Activated naive CD8-positive, alpha-beta T cell (primary cell): Measurements from ENCODE around the gene STXBP6.

ENCODE experiments used
- H3K27ac Mint-ChIP-seq: one replicate; pipeline ENCODE4 v1.8.0; 2021; ENCODE audit warnings: mixed read lengths
- H3K27me3 Mint-ChIP-seq: one replicate; pipeline ENCODE4 v1.8.0; 2021; ENCODE audit warnings: mixed read lengths
- H3K36me3 Mint-ChIP-seq: one replicate; pipeline ENCODE4 v1.8.0; 2021; ENCODE audit warnings: mixed read lengths
- H3K4me1 Mint-ChIP-seq: one replicate; pipeline ENCODE4 v1.8.0; 2021; ENCODE audit warnings: low read depth, mixed read lengths
- H3K4me3 Mint-ChIP-seq: one replicate; pipeline ENCODE4 v1.8.0; 2021; ENCODE audit warnings: mild to moderate bottlenecking, mixed read lengths
- H3K9me3 Mint-ChIP-seq: one replicate; pipeline ENCODE4 v1.8.0; 2021; ENCODE audit warnings: low read depth, mixed read lengths

The STXBP6 gene

DNA sequence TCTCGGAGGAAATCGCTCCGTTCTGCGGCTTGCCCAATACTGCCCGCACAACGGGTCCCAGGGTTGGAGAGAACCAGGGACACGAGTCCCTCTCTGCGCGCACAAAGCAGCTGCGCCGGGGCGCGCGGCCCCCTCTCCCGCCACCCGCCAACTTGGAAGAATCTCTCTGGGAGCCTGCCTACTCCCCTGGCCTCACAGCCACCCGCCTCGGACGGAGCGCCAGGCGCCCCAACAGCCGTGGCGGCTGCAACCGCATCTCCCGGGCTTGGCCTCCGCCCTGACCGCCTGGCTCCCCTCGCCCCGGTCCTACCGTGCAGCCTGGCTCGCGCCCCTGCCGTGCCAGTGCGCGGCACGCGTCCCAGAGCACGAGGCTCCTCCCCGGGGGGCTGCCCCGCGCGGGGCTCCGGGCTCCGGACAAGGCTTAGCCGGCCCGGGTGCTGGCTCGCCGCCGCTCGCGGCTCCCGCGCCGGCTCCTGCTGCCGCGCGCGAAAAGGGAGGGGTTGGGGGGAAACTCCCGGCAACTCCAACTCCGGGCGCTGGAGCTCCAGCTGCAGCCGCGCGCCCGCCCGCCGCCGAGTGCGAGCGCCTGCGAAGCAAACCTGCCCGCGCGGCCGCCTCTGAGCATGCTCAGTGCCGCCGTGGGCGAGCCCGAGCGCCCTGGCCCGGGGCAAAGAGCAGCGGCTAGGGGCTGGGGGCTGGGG lies at the start of gene STXBP6:
STXBP6 (minus strand) TSS at position 580 of the 701 bp plus-strand sequence. CDS start 75,329 bp downstream, outside the sequence.
- Mint-ChIP-seq H3K36me3 (no peaks in the 10 kb centered on the region), H3K4me3 (peak within 1 kb of the TSS; percentile 82), H3K4me1 (peaks cover 13% of the 10 kb centered on the region), H3K27ac (no peak within 1 kb of the TSS), H3K27me3 (peaks cover 43% of the 10 kb centered on the region), H3K9me3 (no peaks in the 10 kb centered on the region)

DNA sequence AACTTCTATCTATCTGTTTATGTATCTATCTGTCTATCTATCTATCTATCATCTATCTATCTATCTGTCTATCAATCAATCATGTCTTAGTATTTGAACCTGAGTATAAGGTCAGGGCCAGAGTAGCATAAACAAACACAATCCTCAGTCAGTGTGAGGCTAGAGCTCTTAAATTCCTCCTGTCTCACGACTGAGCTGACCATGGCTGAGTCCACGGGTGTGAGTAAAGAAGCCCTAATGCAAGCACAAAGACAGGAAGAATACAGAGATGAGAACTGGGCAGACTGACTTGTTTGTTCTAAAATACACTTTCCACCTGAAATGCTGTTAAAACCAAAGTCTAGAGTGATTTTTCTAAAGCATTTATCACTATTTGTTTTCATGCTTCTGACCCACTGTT lies 47.2 kb upstream of the STXBP6 start:
- Mint-ChIP-seq H3K4me3 (no peak overlapping the region), H3K36me3 (no peaks in the 10 kb centered on the region)

DNA sequence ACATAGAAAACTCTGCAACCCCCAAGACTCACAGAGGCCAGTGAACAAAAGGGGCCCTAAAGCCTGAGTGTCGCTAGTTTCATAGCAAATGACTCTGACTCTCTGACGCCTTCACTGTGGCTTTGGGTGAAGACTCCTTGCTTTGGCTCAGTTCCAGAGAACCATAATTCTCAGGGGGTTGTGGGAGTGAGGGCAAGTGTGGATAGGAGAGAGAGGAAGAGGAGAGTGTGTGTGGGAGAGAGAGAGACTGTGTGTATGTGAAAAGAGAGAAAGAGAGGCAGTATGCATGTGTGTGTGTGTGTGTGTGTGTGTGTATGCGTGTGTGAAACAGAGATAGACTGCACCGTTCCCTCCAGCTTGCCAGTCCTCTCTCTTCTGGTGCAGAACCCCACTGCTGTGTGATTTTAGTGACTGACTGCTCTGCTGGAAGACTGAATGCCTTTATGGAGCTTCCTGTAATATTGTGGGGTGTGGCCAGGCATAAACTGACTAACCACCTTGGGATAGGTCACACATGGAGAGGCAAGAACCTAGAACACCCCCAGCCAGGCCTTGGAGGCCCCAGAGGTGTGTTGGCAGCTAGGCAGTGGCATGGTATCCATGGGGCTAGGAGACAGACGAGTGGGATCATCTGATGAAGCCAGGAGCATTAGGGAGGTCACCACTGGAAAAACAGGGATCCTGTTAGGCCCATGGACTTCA lies 45.9 kb upstream of the STXBP6 start:
- H3K27ac Mint-ChIP-seq = no peak overlapping the region
- peaks cover 19% of the 10 kb centered on the region for H3K27me3 Mint-ChIP-seq
- no peaks in the 10 kb centered on the region for H3K4me1 Mint-ChIP-seq
- H3K4me3 Mint-ChIP-seq = no peak overlapping the region
- H3K36me3 Mint-ChIP-seq = no peaks in the 10 kb centered on the region
- H3K9me3 Mint-ChIP-seq = no peaks in the 10 kb centered on the region

More for the DNA sequence above, 47.2 kb upstream of the STXBP6 start:
- Mint-ChIP-seq H3K9me3 (no peaks in the 10 kb centered on the region), H3K4me1 (no peaks in the 10 kb centered on the region), H3K27me3 (peaks cover 19% of the 10 kb centered on the region), H3K27ac (no peak overlapping the region)

DNA sequence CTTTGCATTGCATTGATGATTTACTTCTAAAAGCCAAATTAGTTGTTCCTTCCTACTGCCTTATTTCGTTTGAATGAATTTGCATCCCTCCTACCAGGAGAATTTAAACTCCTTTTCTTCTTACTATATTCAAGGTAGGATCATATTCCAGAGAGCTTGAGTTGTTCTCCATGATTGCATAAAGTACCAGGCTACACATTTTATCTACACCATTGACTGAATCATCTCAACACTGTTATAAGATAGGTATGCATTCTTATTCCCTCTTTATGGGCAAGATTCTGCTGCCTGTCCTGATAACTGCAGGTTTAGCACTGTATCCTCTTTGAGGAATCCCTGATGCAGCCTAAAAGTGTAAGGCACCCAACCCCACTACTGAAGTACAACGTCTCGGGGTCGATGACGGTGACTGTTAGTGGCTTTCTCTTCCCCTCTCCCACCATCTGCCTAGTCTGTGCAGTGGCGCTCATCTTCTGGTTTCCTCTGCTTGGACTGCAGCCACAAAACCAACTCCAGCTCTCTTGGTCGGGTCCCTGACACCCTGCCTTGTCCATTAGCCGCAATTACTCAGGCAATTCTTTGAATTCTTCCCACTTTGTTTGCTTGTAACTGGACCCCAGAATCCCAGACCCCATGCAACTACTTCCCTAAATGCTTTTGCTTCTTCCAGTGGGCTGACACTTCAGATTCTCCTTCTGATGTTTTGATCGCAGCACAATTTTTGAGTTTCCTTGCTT lies 44.4 kb upstream of the STXBP6 start:
- no peak overlapping the region for H3K4me3 Mint-ChIP-seq
- no peaks in the 10 kb centered on the region for H3K9me3 Mint-ChIP-seq
- H3K27ac Mint-ChIP-seq = no peak overlapping the region
- H3K36me3 Mint-ChIP-seq = no peaks in the 10 kb centered on the region
- H3K27me3 Mint-ChIP-seq = peaks cover 27% of the 10 kb centered on the region
- no peaks in the 10 kb centered on the region for H3K4me1 Mint-ChIP-seq

DNA sequence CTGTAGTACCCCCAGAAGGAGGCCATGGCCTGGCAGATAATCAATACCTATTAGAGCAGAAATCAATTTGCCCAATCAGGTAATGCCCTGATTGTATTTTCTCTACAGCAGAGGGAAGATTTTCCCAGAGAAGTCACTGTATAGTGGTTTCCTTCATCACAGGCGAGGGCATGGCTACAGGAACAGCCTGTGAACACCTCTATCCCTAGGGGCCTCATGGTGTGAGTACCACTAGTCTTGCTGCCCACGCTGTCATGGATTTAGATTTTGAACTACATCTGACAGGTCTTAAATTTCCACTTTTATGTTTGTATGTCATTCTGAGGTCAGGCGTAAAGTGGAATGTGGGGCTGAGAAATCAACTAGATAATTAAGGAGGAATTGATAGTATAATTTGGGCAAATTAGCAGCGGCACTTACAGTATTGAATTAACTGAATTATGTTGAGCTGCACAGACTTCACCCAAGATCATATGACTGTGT lies 42.4 kb upstream of the STXBP6 start:
- H3K27ac Mint-ChIP-seq = no peak overlapping the region

DNA sequence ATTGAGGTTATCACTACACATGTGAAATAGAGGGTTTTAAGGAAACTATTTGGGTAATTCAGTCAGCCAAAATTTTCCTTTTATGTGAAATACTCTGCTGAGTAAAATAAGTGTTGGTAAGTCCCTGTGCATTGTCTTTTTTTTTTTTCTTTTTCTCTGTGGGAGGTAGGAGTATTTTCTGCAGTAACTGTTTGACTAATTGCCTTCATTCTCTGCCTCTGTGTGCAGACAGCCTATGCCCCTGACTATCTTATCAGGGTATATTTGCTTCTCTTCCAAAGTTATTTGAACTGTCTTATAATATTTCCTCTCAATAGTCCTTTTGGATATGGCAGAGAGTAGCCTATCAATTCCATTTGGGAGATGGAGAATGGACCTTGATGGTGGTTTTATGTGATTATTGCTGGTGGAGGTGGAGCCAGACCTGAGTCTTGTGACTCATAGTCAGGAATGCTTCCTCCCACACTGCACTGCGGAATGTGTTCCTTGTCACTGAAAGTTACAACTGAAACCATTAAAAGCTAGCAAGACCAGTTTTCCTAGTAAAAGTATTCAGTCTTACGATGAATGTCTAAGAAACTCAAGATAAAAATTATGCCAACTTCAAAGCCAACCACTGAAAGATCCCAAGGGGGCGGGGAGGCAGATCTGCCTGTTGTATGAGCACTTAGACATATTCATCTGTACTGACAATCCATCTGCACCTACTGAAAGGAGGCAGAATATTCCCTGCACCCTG lies 40.9 kb upstream of the STXBP6 start:
- Mint-ChIP-seq H3K4me1 (no peaks in the 10 kb centered on the region), H3K27me3 (peaks cover 27% of the 10 kb centered on the region), H3K4me3 (no peak overlapping the region), H3K9me3 (no peaks in the 10 kb centered on the region), H3K27ac (no peak overlapping the region), H3K36me3 (no peaks in the 10 kb centered on the region)

More for the DNA sequence above, 42.4 kb upstream of the STXBP6 start:
- Mint-ChIP-seq H3K36me3 (no peaks in the 10 kb centered on the region), H3K4me3 (no peak overlapping the region), H3K9me3 (no peaks in the 10 kb centered on the region), H3K4me1 (no peaks in the 10 kb centered on the region), H3K27me3 (peaks cover 30% of the 10 kb centered on the region)

DNA sequence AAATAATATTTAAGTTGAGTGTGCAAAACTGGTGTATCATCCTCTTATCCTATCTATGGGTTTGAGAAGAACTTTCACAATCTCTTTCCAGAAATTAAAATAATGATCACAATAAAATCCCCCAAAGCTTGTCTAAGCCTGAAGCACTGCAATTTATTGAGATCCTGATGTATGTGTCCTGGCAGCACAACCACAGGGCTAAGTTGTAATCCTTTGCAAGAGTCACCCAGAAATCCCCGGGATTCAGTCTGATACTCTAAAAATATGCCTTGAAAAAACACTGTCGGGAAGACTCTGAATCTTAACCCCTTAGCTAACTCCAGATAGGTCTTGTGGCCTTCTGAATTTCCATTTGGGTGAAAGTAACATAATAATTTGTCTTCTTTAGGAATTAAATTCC lies 40.3 kb upstream of the STXBP6 start:
- Mint-ChIP-seq H3K9me3 (no peaks in the 10 kb centered on the region), H3K4me1 (no peaks in the 10 kb centered on the region), H3K27ac (no peak overlapping the region), H3K4me3 (no peak overlapping the region), H3K27me3 (peaks cover 24% of the 10 kb centered on the region), H3K36me3 (no peaks in the 10 kb centered on the region)

DNA sequence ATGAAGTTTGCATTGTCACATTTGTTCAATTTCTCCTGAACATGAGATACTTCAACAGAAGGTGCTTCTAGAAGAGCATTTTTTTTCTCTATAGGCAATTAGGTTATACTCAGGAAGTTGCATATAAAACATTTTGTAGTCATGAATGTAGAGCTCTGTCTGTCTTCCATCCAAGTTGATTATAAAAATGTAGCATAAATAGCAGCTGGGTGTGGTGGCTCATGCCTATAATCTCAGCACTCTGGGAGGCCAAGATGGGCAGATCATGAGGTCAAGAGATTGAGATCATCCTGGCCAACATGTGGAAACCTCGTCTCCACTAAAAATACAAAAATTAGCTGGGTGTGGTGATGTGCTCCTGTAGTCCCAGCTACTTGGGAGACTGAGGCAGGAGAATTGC lies 39.5 kb upstream of the STXBP6 start:
- no peaks in the 10 kb centered on the region for H3K9me3 Mint-ChIP-seq
- no peaks in the 10 kb centered on the region for H3K4me1 Mint-ChIP-seq
- H3K27me3 Mint-ChIP-seq = peaks cover 17% of the 10 kb centered on the region
- no peaks in the 10 kb centered on the region for H3K36me3 Mint-ChIP-seq
- no peak overlapping the region for H3K27ac Mint-ChIP-seq
- H3K4me3 Mint-ChIP-seq = no peak overlapping the region

DNA sequence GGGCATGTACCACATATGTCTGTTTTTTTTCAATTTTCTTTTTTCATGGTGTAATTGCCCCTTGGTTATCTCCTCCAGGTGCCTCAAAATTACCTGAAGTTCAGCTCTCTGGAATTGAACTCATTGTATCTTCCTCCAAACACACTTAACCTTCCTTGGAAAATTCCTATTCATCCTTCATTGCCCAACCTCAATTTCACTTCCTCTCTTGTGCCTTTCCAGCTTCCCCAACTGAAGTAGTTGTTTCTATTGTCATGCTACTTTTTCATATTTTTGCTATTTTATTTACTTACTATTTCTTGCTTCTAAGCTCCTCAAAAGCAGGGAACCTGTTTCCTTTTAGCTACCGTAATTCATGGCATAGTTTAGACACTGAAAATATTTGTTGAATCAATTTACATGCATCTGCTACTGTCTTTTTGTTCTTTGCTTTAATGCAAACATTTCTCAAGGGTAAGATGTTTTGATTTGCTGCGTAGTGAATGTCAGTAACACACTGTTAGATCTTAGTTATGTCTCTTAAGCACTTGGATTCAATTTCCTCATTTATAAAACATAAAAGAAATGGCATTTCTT lies 37.0 kb upstream of the STXBP6 start:
- H3K27me3 Mint-ChIP-seq = peaks cover 22% of the 10 kb centered on the region
- H3K9me3 Mint-ChIP-seq = no peaks in the 10 kb centered on the region
- no peaks in the 10 kb centered on the region for H3K36me3 Mint-ChIP-seq
- no peak overlapping the region for H3K4me3 Mint-ChIP-seq
- no peak overlapping the region for H3K27ac Mint-ChIP-seq
- H3K4me1 Mint-ChIP-seq = no peaks in the 10 kb centered on the region

DNA sequence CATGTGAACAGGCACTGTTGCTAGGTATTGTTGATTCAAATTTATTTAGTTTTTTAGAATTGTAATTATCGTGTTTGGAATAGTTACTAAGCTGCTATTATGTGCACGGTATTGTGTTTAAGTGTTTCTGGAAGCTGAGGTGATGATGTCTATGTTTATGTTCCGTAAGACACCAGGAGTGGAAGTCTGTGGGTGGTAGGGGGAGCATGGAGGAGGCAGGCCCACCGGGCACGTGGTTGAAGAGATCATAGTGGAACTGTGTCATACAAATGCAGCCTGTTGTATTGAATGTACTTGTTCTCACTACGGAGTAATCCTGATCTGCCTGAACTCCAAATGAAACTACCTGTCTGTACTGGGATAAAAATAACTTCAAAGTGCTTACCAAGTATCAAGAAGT lies 36.1 kb upstream of the STXBP6 start:
- Mint-ChIP-seq H3K4me1 (no peaks in the 10 kb centered on the region), H3K27me3 (peaks cover 26% of the 10 kb centered on the region), H3K36me3 (no peaks in the 10 kb centered on the region), H3K27ac (no peak overlapping the region), H3K9me3 (no peaks in the 10 kb centered on the region), H3K4me3 (no peak overlapping the region)

DNA sequence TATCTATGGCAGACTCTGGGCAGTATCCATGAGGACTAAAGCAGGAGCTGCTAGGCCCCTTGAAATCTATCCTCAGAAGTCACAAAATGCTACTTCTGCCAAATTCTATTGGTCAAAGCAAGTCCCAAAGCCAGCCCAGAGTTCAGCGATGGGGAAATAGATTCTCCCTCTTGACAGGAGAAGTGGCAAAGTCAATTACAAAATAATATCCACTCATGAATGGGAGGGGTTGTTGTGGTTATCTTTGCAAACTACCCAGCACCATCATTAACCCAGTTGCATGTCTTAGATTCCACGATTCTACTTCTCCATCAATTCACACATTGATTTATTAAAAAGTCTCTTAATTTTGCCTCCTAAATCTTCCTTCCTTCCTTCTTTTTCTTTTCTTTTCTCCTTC lies 30.7 kb upstream of the STXBP6 start:
- Mint-ChIP-seq H3K9me3 (no peaks in the 10 kb centered on the region), H3K4me3 (no peak overlapping the region), H3K36me3 (no peaks in the 10 kb centered on the region)

DNA sequence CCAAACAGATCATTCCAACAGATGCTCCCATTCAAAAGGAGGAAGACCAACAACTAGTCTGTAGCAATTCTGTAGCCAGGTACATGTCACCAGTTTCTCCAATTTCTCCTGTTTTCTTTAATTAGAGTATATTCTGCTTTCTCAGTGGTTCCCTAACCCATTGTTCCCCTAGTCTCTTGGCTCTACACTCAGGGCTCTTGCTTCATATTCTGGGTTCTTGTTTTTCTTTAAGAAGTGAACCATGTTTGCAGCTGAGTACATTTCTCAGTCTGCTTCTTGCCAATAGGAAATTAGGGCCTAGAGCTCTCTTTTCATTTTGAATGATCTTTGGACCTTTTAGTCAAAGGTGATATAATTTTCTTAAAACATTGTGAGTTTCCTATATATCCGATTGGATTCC lies 29.4 kb upstream of the STXBP6 start:
- Mint-ChIP-seq H3K4me3 (no peak overlapping the region), H3K4me1 (no peaks in the 10 kb centered on the region)

More for the DNA sequence above, 30.7 kb upstream of the STXBP6 start:
- H3K4me1 Mint-ChIP-seq = no peaks in the 10 kb centered on the region
- H3K27ac Mint-ChIP-seq = no peak overlapping the region
- peaks cover 18% of the 10 kb centered on the region for H3K27me3 Mint-ChIP-seq

DNA sequence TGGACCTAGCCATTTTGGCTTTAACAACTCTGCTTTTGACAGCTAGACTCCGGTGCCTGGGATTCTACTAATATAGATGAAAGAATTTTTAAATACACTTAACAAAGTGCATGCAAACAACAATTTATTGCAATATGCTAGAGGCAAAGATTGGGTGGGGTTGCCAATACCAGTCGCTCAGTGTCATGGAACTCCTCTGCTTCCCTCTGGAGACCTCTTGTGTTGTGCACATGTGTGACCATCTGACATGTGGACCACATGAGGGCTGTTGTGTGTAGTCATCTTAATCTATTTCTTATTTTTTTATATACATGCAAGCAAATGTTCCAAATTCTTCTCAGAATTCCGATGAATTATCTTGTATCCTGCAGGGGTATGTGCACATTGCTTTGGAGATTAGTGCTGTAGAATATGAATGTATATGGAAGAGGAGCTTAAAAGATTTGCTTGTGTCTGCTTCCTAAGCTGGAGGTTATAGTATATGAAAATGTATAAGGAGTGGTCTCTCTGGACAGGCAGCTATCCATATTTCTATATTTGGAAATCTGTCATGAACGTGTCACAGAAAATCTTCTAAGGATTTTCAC lies 24.2 kb upstream of the STXBP6 start:
- H3K27me3 Mint-ChIP-seq = peaks cover 4% of the 10 kb centered on the region
- no peak overlapping the region for H3K4me3 Mint-ChIP-seq
- H3K27ac Mint-ChIP-seq = no peak overlapping the region
- no peaks in the 10 kb centered on the region for H3K9me3 Mint-ChIP-seq
- no peaks in the 10 kb centered on the region for H3K36me3 Mint-ChIP-seq
- H3K4me1 Mint-ChIP-seq = no peaks in the 10 kb centered on the region

More for the DNA sequence above, 29.4 kb upstream of the STXBP6 start:
- no peaks in the 10 kb centered on the region for H3K36me3 Mint-ChIP-seq
- H3K27ac Mint-ChIP-seq = no peak overlapping the region
- no peaks in the 10 kb centered on the region for H3K9me3 Mint-ChIP-seq
- peaks cover 18% of the 10 kb centered on the region for H3K27me3 Mint-ChIP-seq

DNA sequence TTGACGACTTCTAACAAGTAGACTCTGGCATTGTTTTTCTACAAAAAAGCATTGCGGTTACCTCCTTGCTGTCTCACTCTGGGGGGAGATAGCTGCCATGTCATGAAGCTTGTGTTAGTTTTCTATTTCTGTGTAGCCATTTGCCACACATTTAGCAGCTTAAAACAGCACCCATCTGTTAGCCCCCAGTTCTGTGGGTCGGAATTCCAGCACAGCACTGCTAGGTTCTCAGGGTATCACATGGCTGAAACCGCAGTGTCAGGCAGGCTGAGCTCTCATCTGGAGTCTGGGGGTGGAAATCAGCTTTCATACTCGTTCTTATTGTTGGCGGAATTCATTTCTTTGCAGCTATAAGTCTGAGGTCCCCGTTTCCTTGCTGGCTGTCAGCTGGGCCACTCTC lies 19.9 kb upstream of the STXBP6 start:
- Mint-ChIP-seq H3K4me1 (no peaks in the 10 kb centered on the region), H3K27ac (no peak overlapping the region), H3K4me3 (no peak overlapping the region), H3K9me3 (no peaks in the 10 kb centered on the region), H3K27me3 (peaks cover 2% of the 10 kb centered on the region), H3K36me3 (no peaks in the 10 kb centered on the region)
